Measurements from ENCODE around the gene CFAP45.

GRCh38 chr1:159928491-159929050, 28.6 kb upstream of the CFAP45 start:
- no peak for TF ChIP-seq CTCF (IDR thresholded peaks at IDR 0.05)
- no peak for TF ChIP-seq EMX1 (CRISPR knock-in tag; IDR thresholded peaks at IDR 0.05)
- TF ChIP-seq ELF4 (CRISPR knock-in tag; IDR thresholded peaks at IDR 0.05; ENCODE audit: low read depth), result no peak
- TF ChIP-seq ZBTB21 (CRISPR knock-in tag; IDR thresholded peaks at IDR 0.05; ENCODE audit: borderline replicate concordance), result no peak
- TF ChIP-seq FOXJ3 (CRISPR knock-in tag; IDR thresholded peaks at IDR 0.05; ENCODE audit: borderline replicate concordance), result no peak
- TF ChIP-seq ZNF416 (CRISPR knock-in tag; IDR thresholded peaks at IDR 0.05), result no peak
- TF ChIP-seq SOX15 (CRISPR knock-in tag; IDR thresholded peaks at IDR 0.05), result no peak
